GM10847 (cell line): ENCODE data around the gene METTL25B.
A peak's percentile ranks its signal among the peaks of the same experiment; 100 is the strongest.

Source experiments
- POLR2A ChIP-seq: IDR thresholded peaks from 2 replicates; pipeline ENCODE4 v1.6.1; 2011; ENCODE audit not compliant: insufficient read length; ENCODE audit errors: extremely low read depth

Gene METTL25B

GRCh38 chr1:156740237-156740740 lies 12.0 kb downstream of the METTL25B start:
- TF ChIP-seq POLR2A: no peak

GRCh38 chr1:156740741-156741480 lies 12.6 kb downstream of the METTL25B start, which contains the start of gene MRPL24:
MRPL24 (minus strand) TSS chr1:156741088; CDS start chr1:156738704, 2,384 bp downstream.
- TF ChIP-seq POLR2A: peak; percentile 63

GRCh38 chr1:156741481-156741983 lies 13.3 kb downstream of the METTL25B start:
- no peak for TF ChIP-seq POLR2A

- no peak for TF ChIP-seq POLR2A
These were observed 13.7 kb downstream of the METTL25B start for GRCh38 chr1:156742017-156742416.

- no peak for TF ChIP-seq POLR2A
These were observed 14.5 kb downstream of the METTL25B start for GRCh38 chr1:156742801-156743200.

GRCh38 chr1:156743367-156744302 lies 15.4 kb downstream of the METTL25B start:
- no peak for TF ChIP-seq POLR2A

GRCh38 chr1:156744344-156744743 lies 16.1 kb downstream of the METTL25B start:
- TF ChIP-seq POLR2A: no peak

GRCh38 chr1:156744786-156745419 lies 16.6 kb downstream of the METTL25B start:
- no peak for TF ChIP-seq POLR2A

GRCh38 chr1:156745881-156746280 lies 17.6 kb downstream of the METTL25B start:
- TF ChIP-seq POLR2A: no peak

GRCh38 chr1:156746406-156746727 lies 18.1 kb downstream of the METTL25B start:
- TF ChIP-seq POLR2A: no peak

- TF ChIP-seq POLR2A: no peak
These were observed 18.7 kb downstream of the METTL25B start for GRCh38 chr1:156746728-156747631.

GRCh38 chr1:156747742-156748669 lies 19.7 kb downstream of the METTL25B start:
- no peak for TF ChIP-seq POLR2A
